Activated naive CD4-positive, alpha-beta T cell treated with anti-CD3 and anti-CD28 coated beads, Interleukin-2, amount 50 U/mL, for 16 hours (primary cell): ENCODE results near the gene CPPED1.
"Not testable (repeated sequence)": the region's sequence is repeated elsewhere in the genome, so short reads cannot be mapped to it uniquely, and the experiment has no call there.

Source experiments
- DNase-seq: peaks from one replicate; pipeline ENCODE4 v3.0.0-alpha.2; 2020

CPPED1 gene, protein sequence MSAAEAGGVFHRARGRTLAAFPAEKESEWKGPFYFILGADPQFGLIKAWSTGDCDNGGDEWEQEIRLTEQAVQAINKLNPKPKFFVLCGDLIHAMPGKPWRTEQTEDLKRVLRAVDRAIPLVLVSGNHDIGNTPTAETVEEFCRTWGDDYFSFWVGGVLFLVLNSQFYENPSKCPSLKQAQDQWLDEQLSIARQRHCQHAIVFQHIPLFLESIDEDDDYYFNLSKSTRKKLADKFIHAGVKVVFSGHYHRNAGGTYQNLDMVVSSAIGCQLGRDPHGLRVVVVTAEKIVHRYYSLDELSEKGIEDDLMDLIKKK

DNA sequence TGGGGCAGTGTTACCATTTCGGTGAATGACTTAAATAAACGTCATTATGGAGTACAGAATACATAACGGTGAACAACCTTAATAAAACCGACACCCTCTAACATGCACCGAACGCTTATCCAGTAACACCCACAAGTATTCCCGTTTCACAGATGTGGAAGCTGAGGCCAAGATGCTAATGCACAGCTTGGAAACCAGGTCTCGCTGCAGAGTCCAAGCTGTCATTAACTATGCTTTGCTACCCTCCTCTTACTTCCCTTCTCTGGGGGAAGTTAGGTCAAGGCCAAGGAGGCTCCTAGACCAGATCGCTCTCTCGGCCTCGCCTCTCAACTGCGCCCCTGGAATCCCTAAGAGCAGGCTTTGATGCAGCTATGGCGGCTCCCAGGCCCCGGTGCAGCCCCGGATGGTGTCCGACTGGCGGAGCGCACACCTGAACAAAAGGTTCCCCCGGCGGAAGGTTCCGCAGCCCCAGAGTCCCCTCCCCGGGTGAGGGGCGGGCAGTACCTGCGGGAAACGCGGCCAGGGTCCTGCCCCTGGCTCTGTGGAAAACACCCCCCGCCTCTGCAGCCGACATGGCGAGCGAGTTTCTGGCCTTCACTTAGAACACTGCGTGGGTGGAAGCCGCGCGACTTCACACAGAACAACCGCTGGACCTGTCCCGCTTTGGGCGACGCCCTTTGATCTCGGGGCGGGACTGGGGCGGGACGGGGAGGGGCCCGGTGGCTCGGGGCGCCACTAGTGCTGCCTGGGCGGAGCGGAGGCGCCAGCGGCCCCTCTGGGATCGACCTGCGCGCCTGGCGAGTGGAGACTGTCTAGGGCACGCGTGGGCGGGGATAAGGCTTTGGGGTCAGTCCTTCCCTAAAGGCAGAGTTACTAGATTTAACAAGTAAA lies at the start of gene CPPED1:
CPPED1 (minus strand) TSS at position 685 of the 891 bp plus-strand sequence; CDS start at position 574, 111 bp downstream.
- DNase-seq = peak; percentile 89

DNA sequence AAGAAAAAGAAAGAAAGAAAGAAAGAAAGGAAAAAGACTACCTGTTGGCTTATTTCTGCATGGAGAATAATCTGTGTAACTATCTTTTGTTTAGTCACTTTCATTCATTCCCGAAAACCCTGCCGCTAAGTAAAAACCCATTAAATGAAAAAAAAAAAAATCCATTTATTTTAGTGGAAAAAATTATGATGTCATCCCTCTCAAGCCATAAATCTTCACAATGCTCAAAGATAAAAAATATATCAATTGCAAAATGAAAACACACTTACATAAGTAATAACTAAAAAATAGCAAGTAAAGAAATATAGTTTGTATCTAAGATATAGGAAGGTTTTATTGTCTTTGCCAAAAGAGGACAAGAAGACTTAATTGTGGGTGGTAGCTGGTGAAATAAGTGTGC lies 46.5 kb upstream of the CPPED1 start:
- no peak for DNase-seq

DNA sequence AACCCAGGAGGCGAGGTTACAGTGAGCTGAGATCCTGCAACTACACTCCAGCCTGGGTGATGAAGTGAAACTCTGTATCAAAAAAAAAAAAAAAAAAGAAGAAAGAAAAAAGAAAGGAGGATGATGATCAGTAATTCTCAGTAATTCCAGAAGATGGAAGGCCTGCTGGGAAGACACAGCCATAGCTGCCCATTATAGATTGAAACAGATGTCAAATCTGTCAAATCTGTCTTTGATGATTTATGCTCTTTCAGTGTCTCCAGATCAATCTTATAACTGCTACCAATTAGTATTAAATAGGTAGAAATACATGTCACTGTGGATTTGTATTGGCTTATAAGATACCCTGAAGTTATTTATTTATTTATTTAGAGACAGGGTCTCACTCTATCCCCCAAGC lies 42.9 kb upstream of the CPPED1 start:
- no peak for DNase-seq

DNA sequence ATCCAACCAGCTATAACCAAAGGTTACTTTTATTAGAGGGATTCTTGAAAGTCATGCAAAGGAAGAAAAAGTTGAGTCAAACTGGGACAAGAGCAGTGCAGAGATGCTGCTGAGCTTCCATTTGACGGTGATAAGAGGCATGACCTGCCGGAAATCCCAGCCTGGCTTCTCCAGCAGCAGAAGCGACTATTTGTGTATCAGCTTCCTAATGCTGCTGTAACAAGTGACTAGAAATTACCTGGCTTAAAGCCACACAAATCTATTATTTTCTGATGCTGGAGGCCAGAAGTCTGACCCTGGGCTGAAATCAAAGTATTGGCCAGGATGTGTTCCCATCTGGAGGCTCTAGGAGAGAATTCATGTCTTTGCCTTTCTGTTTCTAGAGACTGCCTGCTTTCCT lies 41.6 kb upstream of the CPPED1 start:
- no peak for DNase-seq

DNA sequence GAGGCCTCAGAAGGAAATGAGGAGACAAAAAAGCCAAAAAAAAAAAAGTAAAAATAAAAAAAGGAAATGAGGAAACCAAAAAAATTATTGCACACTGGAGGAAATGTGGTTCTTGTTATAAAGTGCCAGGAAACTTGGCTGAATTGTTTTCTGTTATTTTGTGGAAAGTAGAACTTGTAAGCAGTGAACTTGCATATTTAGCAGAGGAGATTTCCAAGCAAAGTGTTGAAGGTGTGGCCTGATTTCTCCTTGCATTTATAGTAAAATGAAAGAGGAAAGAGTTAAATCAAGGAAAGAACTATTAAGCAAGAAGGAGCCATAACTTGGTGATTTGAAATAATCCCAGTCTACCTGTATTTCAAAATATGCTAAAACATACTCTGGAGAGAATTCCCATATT lies 34.1 kb upstream of the CPPED1 start:
- no peak for DNase-seq

DNA sequence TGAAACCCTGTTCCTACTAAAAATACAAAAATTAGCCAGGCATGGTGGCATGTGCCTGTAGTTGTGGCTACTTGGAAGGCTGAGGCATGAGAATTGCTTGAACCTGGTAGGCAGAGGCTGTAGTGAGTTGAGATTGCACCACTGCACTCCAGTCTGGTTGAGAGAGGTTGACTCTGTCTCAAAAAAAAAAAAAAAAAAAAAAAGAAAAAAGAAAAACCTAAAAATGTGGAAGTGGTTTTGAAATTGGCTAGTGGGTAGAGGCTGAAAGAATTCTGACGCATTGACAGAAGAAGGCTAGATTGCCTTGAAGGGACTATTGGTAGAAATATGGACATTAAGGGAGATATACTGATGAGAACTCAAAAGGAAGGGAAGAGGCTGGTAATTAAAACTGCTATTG lies 33.6 kb upstream of the CPPED1 start:
- DNase-seq = no peak

DNA sequence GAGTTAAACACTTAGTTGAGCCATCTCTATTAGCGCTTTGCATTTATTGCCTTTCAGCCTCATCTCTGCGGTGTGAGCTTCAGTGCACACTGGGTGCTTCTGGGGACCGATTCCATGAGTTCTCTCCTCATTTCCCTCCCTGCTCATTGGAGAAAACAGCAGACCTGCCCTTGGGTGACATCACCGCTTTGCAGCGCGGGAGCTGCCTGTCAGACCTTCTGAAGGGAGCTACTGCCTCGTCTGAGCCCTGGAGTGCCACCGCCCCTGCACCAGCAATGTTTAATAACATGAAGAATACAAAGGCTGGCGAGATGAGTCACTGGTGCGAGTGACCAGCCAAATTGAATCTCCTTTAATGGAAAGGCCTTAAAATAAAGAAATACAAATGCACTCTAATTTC lies 30.2 kb upstream of the CPPED1 start:
- DNase-seq = no peak

DNA sequence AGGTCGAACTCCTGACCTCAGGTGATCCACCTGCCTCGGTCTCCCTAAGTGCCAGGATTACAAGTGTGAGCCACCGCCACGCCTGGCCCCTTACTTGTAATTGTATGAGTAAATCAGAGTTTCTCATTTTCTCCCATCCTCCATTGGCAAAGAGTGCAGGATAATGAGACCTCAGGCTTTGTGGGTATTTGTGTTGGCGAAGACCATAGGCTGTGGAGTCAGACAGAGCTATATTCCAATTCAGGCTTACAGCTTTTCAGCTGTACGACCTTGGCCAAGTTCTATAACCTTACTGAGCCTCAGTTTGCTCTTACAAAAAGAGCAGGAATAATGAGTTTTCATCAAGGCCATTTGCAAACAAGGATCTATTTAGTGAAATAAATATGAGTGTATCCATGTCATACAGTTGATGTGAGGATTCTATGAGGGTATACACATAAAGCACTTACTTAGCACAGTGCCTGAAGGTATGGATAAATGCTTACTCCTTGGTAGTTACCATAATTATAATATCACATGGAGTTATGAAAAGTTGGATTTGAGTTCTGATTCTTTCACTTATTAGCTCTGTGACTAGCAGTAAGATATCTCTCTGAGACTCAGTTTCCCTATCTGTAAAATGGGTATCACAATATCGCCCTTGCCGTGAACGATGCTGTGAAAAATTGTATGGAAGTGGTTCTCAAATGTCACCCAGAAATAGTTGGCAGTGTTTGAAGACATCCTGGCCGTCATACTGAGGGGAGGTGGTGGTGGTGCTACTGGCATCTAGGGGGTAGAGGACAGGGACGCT lies 25.6 kb upstream of the CPPED1 start:
- no peak for DNase-seq

DNA sequence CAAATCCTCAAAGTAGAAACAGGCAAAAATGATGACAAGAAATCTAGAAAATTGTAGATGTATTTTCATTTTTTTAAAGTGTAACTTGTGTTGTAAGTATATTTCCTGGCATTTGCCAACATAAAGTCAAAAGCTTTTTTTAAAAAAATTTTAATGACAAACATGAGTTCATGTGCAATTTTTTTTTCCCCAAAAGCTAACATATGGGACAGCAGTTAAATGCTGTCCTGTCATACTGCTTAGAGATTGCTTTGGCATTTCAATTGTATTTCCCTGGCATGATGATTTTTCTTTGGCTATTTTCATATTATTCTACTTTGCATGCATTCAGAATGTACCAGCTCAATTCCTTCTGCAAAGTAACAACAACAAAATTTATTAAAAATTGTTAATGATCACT lies 24.5 kb upstream of the CPPED1 start:
- DNase-seq = no peak

DNA sequence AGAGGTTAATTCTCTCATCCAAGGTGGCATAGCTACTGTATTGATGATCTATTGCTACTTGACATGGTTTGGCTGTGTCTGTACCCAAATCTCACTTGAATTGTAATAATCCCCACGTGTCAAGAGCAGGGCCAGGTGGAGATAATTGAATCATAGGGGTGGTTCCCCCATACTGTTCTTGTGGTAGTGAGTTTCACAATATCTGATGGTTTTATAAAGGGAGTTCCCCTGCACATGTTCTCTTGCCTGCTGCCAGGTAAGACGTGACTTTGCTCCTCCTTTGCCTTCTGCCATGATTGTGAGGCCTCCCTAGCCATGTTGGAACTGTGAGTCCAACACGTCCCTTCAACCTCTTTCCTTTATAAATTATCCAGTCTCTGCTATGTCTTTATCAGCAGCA lies 22.9 kb upstream of the CPPED1 start:
- no peak for DNase-seq

DNA sequence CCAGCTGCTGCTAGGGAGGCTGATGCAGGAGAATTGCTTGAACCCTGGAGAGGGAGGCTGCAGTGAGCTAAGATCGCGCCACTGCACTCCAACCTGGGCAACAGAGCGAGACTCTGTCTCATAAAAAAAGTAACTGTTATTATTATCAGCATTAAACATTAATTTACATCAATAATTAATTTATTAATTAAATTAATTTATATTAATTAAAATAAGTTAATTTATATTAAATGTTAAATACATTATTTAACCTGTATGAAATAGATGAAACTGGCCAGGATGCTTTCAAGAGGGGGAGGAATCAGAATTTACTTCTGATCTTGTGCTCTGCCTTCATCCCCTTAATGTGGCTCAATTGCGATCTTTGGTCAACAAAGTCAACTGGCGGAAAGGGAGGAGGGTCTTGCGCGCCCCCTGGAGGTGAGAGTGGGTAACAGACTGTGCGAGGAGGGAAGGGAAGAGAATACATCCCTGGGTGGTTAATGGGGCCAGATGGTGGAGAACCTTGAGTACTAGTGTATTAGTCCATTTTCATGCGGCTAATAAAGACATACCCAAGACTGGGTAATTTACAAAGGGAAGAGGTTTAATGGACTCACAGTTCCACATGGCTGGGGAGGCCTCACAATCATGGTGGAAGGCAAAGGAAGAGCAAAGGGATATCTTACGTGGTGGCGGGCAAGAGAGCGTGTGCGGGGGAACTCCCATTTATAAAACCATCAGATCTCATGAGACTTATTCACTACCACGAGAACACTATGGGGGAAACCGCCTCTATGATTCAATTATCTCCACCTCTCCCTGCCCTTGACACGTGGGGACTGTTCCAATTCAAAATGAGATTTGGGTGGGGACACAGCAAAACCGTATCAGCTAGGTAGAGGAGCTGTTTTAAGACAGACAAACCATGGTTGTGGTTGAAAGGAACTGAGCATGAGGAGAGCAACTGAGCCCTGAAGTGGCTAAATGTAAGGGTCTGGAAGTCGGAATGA lies 15.7 kb upstream of the CPPED1 start:
- DNase-seq = peak; percentile 74

DNA sequence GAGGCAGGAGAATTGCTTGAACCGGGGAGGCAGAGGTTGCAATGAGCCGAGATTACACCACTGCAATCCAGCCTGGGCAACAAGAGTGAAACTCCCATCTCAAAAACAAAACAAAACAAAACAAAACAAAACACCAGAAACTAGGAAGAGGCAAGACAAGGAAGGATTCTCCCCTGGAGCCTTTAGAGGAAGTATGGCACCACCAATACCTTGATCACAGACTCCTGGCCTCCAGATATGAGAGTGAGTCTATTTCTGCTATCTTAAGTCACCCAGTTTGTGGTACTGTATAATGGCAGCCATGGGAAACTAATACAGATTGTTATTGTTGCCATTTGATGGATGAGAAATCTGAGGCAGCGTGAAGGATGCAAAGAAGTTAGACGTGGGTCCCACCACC lies 14.6 kb upstream of the CPPED1 start:
- no peak for DNase-seq

DNA sequence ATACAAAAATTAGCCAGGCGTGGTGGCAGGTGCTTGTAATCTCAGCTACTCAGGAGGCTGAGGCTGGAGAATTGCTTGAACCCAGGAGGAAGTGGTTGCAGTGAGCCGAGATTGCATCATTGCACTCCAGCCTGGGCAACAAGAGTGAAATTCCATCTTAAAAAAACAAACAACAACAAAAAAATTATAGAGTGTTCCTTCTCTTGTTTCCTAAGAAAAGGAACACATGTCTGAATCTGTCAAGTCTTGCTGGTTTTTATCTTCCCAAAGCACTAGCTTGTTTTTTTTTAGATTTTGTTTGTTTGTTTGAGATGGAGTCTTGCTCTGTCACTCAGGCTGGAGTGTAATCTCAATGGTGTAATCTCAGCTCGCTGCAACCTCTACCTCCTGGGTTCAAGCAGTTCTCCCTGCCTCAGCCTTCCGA lies 13.1 kb upstream of the CPPED1 start:
- not testable (repeated sequence) for DNase-seq

DNA sequence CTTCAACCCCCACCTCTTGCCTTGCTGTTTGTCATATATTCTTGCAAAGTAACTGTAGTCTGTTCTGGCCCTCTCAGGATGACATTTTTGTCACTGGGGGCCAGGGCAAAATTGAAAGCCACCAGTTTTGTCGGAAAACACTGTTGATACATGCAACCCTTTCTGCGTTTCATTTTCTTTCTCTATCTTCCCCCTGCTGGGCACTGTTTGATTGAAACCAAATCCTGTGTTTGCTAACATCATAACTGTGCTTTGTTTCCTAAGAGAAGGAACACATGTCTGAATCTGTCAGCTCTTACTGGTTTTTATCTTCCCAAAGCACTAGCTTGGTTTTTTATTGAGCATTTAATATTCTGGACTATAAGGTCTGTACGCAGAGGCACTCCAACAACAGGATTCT lies 11.7 kb upstream of the CPPED1 start:
- DNase-seq = no peak

DNA sequence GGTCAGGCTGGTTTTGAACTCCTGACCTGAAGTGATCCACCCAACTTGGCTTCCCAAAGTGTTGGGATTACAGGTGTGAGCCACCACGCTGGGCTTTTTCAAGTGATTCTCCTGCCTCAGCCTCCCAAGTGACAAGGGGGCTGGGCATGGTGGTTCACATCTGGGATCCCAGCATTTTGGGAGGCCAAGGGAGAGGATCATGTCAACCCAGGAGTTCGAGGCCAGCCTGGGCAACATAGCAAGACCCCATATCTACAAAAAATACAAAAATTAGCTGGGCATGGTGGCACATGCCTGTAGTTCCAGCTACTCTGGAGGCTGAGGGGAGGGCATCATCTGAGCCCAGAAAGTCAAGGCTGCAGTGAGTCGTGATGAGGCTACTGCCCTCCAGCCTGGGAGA lies 10.0 kb upstream of the CPPED1 start:
- DNase-seq = not testable (repeated sequence)

DNA sequence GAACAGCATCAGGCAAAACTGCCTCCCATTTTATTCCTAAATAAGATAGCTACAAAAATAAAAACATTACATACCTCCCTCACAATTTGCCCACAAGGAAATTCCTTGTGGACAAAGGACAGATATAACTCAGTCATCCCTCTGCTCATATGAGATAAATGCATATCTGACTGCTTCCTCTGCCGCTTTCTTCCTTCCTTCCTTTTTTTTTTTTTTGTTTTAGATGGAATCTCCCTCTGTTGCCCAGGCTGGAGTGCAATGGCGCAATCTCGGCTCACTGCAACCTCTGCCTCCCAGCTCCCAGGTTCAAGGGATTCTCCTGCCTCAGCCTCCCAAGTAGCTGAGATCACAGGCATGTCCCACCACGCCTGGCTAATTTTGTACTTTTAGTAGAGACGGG lies 9.6 kb upstream of the CPPED1 start:
- DNase-seq = not testable (repeated sequence)

DNA sequence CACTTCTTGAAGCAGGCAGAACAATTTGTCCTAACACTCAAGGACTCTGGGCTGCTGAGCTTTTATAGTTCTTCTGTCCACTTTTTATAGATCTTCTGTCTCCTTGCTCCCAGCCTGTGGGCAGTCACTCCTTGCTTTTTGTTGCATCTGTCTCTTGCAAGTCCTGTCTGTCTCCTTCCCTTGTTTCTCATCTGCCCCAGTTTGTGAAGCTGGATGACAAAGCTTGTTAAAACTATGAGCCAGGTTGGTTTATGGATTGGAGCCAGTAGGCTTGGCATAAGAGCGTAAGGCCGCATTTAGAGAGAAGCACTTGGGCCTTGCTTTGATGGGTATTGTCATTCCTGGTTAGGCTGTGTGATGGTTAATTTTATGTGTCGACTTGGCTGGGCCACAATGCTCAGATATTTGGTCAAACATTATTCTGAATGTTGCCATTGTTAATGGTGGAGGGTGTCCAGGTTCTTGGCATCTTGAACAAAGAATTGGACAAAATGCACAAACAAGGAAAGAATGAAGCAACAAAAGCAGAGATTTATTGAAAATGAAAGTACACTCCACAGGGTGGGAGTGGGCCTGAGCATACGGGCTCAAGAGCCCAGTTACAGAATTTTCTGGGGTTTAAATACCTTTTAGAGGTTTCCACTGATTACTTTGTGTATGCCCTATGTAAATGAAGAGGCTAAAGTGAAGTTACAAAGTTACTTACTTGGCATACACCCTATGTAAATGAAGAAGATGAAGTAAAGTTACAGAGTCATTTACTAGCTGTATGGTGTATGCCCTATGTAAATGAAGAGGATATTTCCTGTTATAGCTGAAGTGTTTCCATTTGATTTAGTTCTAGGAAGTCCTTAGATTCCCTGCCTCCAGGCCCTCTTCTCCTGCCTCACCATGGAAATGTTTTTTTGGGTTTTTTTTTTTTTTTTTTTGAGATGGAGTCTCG lies 8.0 kb upstream of the CPPED1 start:
- no peak for DNase-seq

DNA sequence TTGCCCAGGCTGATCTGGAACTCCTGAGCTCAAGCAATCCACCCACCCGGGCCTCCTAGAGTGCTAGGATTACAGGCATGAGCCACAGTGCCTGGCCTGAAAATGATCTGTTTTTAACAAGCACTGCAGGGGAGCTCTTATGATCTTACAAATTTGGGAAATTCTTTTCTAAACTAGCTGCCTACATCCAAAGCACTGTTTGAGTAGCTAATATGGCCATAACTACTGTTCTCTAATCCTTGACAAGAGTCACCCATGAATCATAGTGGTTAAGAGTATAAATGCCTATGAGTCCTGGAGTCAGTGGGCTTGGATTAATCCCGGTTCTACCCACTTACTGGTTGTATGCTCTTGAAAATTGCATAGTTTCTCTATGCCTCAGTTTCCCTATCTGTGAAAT lies 1.4 kb upstream of the CPPED1 start:
- DNase-seq = no peak

DNA sequence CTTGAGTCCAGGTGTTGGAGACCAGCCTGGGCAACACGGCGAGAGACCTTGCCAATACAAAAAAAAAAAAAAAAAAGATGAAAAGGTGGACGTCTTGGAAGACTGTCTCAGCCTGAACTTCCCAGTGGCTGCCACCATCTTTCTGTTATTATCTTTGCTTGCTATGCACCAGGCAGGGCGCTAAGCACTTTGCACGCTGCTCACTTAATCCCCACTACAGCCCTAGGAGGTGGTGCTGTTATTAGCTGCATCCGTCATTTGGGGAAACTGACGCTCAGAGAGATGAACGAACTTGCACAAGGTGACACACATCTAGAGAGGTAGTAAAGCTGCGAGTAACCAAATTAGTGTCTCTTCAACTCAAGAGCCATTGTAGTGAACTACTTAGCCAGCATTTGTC lies 708 bp upstream of the CPPED1 start:
- DNase-seq = no peak

DNA sequence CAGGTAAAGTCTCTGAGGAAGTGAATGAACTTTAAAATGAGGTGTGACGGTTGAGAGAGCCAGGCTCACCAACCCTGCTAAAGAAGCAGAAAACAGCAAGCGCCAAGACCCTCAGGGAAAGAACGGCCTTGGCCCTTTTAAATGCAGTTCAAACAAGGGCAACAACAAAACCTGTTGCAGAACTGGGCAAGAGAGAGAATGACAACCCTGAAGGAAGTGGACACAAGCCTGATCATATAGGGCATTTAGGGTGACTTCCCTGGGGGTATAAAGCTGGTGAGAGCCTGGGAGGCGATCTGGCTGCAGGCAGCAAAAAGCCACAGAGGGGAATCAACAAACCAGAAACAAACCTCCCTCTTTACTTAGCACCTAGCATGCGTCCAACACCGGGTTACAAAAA lies 1.0 kb downstream of the CPPED1 start:
- DNase-seq = no peak

DNA sequence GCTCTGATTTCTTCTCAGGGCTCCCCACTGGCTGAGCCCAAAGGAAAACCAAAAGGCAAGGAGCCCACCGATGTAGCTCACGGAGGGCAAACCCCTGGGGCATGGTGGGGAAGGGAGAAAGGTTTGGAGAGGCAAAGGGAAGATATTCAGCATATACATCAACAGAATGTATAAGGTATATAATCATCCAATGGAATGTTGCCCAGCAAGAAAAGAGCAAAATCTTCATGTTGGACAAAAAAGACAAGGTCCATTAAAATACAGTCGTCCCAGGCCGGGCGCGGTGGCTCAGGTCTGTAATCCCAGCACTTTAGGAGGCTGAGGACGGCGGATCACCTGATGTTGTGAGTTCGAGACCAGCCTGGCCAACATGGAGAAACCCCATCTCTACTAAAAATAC lies 1.6 kb downstream of the CPPED1 start:
- DNase-seq = no peak
